RPMI8226 (cell line): ENCODE data around the gene MS4A2.
"Not testable (repeated sequence)": the region's sequence is repeated elsewhere in the genome, so short reads cannot be mapped to it uniquely, and the experiment has no call there.

Source experiments
- DNase-seq: peaks from one replicate; pipeline ENCODE4 v3.0.0-alpha.2; 2015

MS4A2 gene

GRCh38 chr11:60088364-60088763, at the start of gene MS4A2:
TSS of gene MS4A2 (plus strand) at chr11:60088664. CDS start at chr11:60088766, 102 bp downstream.
- no peak for DNase-seq

- DNase-seq, result no peak
These were observed 48.4 kb upstream of the MS4A2 start, which contains the start of gene OOSP2 for GRCh38 chr11:60040109-60040508. TSS of gene OOSP2 (plus strand) at chr11:60040409. CDS start at chr11:60040460, 51 bp downstream.

GRCh38 chr11:60050422-60050821, 38.0 kb upstream of the MS4A2 start:
- not testable (repeated sequence) for DNase-seq

GRCh38 chr11:60050839-60051238, 37.6 kb upstream of the MS4A2 start:
- DNase-seq, result not testable (repeated sequence)

- no peak for DNase-seq
These were observed 32.0 kb upstream of the MS4A2 start, which contains the start of gene MS4A3 for GRCh38 chr11:60056349-60056969. TSS of gene MS4A3 (plus strand) at chr11:60056665. CDS start at chr11:60061161, 4,496 bp downstream.

GRCh38 chr11:60059052-60059451, 29.4 kb upstream of the MS4A2 start:
- no peak for DNase-seq

- no peak for DNase-seq
These were observed 28.8 kb upstream of the MS4A2 start for GRCh38 chr11:60059521-60060240.

GRCh38 chr11:60064111-60064510, 24.4 kb upstream of the MS4A2 start:
- no peak for DNase-seq

GRCh38 chr11:60065801-60066200, 22.7 kb upstream of the MS4A2 start:
- no peak for DNase-seq

- no peak for DNase-seq
These were observed 19.0 kb upstream of the MS4A2 start for GRCh38 chr11:60069450-60069849.

- DNase-seq, result not testable (repeated sequence)
These were observed 16.8 kb upstream of the MS4A2 start for GRCh38 chr11:60071644-60072043.

GRCh38 chr11:60077216-60077817, 11.1 kb upstream of the MS4A2 start:
- DNase-seq, result no peak

- no peak for DNase-seq
These were observed 10.5 kb upstream of the MS4A2 start for GRCh38 chr11:60077981-60078380.

GRCh38 chr11:60078745-60079144, 9.7 kb upstream of the MS4A2 start:
- no peak for DNase-seq

- DNase-seq, result no peak
These were observed 7.9 kb upstream of the MS4A2 start for GRCh38 chr11:60080535-60080934.

GRCh38 chr11:60084631-60085273, 3.7 kb upstream of the MS4A2 start:
- DNase-seq, result no peak

GRCh38 chr11:60085909-60086308, 2.6 kb upstream of the MS4A2 start:
- no peak for DNase-seq

- DNase-seq, result no peak
These were observed 1.2 kb upstream of the MS4A2 start for GRCh38 chr11:60087239-60087638.

- DNase-seq, result no peak
These were observed 7.1 kb downstream of the MS4A2 start for GRCh38 chr11:60095477-60096120.

- DNase-seq, result no peak
These were observed 8.7 kb downstream of the MS4A2 start for GRCh38 chr11:60097189-60097588.

- no peak for DNase-seq
These were observed 10.0 kb downstream of the MS4A2 start for GRCh38 chr11:60098508-60098907.

GRCh38 chr11:60100516-60100915, 12.1 kb downstream of the MS4A2 start:
- no peak for DNase-seq

- not testable (repeated sequence) for DNase-seq
These were observed 12.9 kb downstream of the MS4A2 start for GRCh38 chr11:60101368-60101767.
